Measurements from ENCODE around the gene ARHGAP26.
"Not testable (repeated sequence)": the region's sequence is repeated elsewhere in the genome, so short reads cannot be mapped to it uniquely, and the experiment has no call there.

Gene ARHGAP26

DNA sequence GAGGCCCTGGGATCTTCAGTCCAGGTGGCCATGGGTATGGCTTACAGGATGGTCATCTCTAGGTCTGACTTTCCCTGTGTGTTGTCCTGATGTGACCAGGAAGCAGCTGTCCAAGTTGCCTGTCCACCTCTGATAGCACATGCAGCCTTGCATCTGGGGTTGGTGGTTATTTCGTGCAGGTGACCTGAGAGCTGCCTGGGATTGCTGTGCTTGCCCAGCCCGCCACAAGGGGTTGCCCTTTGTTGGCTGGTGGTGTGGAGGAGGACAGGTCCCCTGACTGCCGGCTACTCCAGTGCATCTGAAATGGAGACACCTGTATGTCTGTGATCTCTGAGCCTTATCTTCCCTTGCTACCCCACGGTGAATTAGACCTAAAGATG, 212.6 kb downstream of the ARHGAP26 start:
- no peak overlapping the region for H3K4me3 ChIP-seq (IDR thresholded peaks at IDR 0.05; ENCODE audit: insufficient read depth, low read depth, low read length)
- H2AFZ ChIP-seq (ENCODE audit: low read depth) = no peak overlapping the region
- H3K9ac ChIP-seq = no peak overlapping the region
- H3K4me2 ChIP-seq = no peak overlapping the region
- no peaks in the 10 kb centered on the region for H3K27me3 ChIP-seq (ENCODE audit: insufficient read depth, low read depth)
- no peak overlapping the region for H3K27ac ChIP-seq
- no peaks in the 10 kb centered on the region for H3K36me3 ChIP-seq (ENCODE audit: insufficient read depth)
- TF ChIP-seq CTCF (conservative IDR thresholded peaks at IDR 0.05; ENCODE audit: low read depth, low read length) = no peak
- H4K20me1 ChIP-seq (ENCODE audit: insufficient read depth) = no peaks in the 10 kb centered on the region
- H3K79me2 ChIP-seq (ENCODE audit: insufficient read depth, low read depth) = no peaks in the 10 kb centered on the region
- H3K4me1 ChIP-seq (ENCODE audit: low read depth, poor library complexity, severe bottlenecking) = no peaks in the 10 kb centered on the region

DNA sequence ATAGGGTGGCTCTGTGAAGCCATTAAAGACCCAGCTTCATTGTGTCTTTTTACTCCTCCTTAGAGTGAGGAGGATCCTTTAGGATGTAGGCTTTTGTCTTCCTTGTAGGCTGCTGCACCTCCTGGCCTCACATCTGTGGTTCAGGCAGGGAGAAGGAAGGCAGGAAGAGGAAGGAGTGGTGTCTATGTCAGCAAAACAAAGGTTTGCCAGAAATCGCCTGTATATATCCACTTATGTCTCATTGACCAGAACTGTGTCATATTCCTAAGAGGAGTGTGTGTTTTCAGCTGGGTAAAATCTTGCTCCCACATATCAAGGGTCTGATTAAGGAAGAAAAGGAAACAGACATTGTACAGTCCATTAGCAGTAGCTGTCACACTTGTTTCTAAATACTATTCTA, 213.8 kb downstream of the ARHGAP26 start:
- H2AFZ ChIP-seq (ENCODE audit: low read depth) = no peak overlapping the region
- no peak overlapping the region for H3K4me2 ChIP-seq
- no peaks in the 10 kb centered on the region for H3K79me2 ChIP-seq (ENCODE audit: insufficient read depth, low read depth)
- H4K20me1 ChIP-seq (ENCODE audit: insufficient read depth) = no peaks in the 10 kb centered on the region
- TF ChIP-seq CTCF (conservative IDR thresholded peaks at IDR 0.05; ENCODE audit: low read depth, low read length) = no peak
- no peak overlapping the region for H3K9ac ChIP-seq
- H3K4me1 ChIP-seq (ENCODE audit: low read depth, poor library complexity, severe bottlenecking) = no peaks in the 10 kb centered on the region
- no peak overlapping the region for H3K27ac ChIP-seq
- no peaks in the 10 kb centered on the region for H3K27me3 ChIP-seq (ENCODE audit: insufficient read depth, low read depth)
- no peak overlapping the region for H3K4me3 ChIP-seq (IDR thresholded peaks at IDR 0.05; ENCODE audit: insufficient read depth, low read depth, low read length)
- H3K36me3 ChIP-seq (ENCODE audit: insufficient read depth) = no peaks in the 10 kb centered on the region

GRCh38 chr5:142984525-142984924, 214.3 kb downstream of the ARHGAP26 start:
- H3K4me2 ChIP-seq = no peak overlapping the region
- no peak for TF ChIP-seq CTCF (conservative IDR thresholded peaks at IDR 0.05; ENCODE audit: low read depth, low read length)

GRCh38 chr5:142989270-142989669, 219.1 kb downstream of the ARHGAP26 start:
- not testable (repeated sequence) for H2AFZ ChIP-seq (ENCODE audit: low read depth); H3K4me1 ChIP-seq (ENCODE audit: low read depth, poor library complexity, severe bottlenecking); H3K27me3 ChIP-seq (ENCODE audit: insufficient read depth, low read depth); H4K20me1 ChIP-seq (ENCODE audit: insufficient read depth); H3K9ac ChIP-seq; H3K4me2 ChIP-seq; H3K4me3 ChIP-seq (IDR thresholded peaks at IDR 0.05; ENCODE audit: insufficient read depth, low read depth, low read length); H3K27ac ChIP-seq; H3K36me3 ChIP-seq (ENCODE audit: insufficient read depth); H3K79me2 ChIP-seq (ENCODE audit: insufficient read depth, low read depth)

More at GRCh38 chr5:142984525-142984924, 214.3 kb downstream of the ARHGAP26 start:
- Histone ChIP-seq H3K27me3 (ENCODE audit: insufficient read depth, low read depth) (no peaks in the 10 kb centered on the region), H2AFZ (ENCODE audit: low read depth) (no peak overlapping the region), H3K27ac (no peak overlapping the region), H3K36me3 (ENCODE audit: insufficient read depth) (no peaks in the 10 kb centered on the region), H3K79me2 (ENCODE audit: insufficient read depth, low read depth) (no peaks in the 10 kb centered on the region), H4K20me1 (ENCODE audit: insufficient read depth) (no peaks in the 10 kb centered on the region), H3K9ac (no peak overlapping the region), H3K4me3 (IDR thresholded peaks at IDR 0.05; ENCODE audit: insufficient read depth, low read depth, low read length) (no peak overlapping the region), H3K4me1 (ENCODE audit: low read depth, poor library complexity, severe bottlenecking) (no peaks in the 10 kb centered on the region)

DNA sequence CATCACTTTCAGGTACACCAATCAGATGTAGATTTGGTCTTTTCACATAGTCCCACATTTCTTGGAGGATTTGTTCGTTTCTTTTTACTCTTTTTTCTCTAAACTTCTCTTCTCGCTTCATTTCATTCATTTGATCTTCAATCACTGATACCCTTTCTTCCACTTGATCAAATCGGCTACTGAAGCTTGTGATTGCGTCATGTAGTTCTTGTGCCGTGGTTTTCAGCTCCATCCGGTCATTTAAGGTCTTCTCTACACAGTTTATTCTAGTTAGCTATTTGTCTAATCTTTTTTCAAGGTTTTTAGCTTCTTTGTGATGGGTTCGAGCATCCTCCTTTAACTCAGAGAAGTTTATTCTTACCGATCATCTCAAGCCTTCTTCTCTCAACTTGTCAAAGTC, 219.9 kb downstream of the ARHGAP26 start:
- not testable (repeated sequence) for H3K4me3 ChIP-seq (IDR thresholded peaks at IDR 0.05; ENCODE audit: insufficient read depth, low read depth, low read length); H3K36me3 ChIP-seq (ENCODE audit: insufficient read depth); H4K20me1 ChIP-seq (ENCODE audit: insufficient read depth); H3K4me2 ChIP-seq; H3K79me2 ChIP-seq (ENCODE audit: insufficient read depth, low read depth); H3K4me1 ChIP-seq (ENCODE audit: low read depth, poor library complexity, severe bottlenecking); H3K27me3 ChIP-seq (ENCODE audit: insufficient read depth, low read depth); H3K9ac ChIP-seq; H3K27ac ChIP-seq; H2AFZ ChIP-seq (ENCODE audit: low read depth)
